ENCODE measurements around the gene HFE.

Gene HFE

GRCh38 chr6:26130581-26131249 lies 43.5 kb downstream of the HFE start:
- no peak for TF ChIP-seq CTCF (conservative IDR thresholded peaks at IDR 0.05; ENCODE audit: low read depth, low read length)
- no peak for DNase-seq (ENCODE audit: low read depth)
- H3K4me3 ChIP-seq (ENCODE audit: low read length): no peak overlapping the region

- TF ChIP-seq CTCF (conservative IDR thresholded peaks at IDR 0.05; ENCODE audit: low read depth, low read length): no peak
- no peak for DNase-seq (ENCODE audit: low read depth)
- H3K4me3 ChIP-seq (ENCODE audit: low read length): no peak overlapping the region
Observed at GRCh38 chr6:26131618-26132017, 44.4 kb downstream of the HFE start.

GRCh38 chr6:26133730-26134129 lies 46.5 kb downstream of the HFE start:
- no peak for TF ChIP-seq CTCF (conservative IDR thresholded peaks at IDR 0.05; ENCODE audit: low read depth, low read length)
- H3K4me3 ChIP-seq (ENCODE audit: low read length): no peak overlapping the region
- no peak for DNase-seq (ENCODE audit: low read depth)

GRCh38 chr6:26136321-26136720 lies 49.1 kb downstream of the HFE start:
- no peak for TF ChIP-seq CTCF (conservative IDR thresholded peaks at IDR 0.05; ENCODE audit: low read depth, low read length)
- no peak overlapping the region for H3K4me3 ChIP-seq (ENCODE audit: low read length)
- DNase-seq (ENCODE audit: low read depth): no peak

GRCh38 chr6:26140254-26140966 lies 53.2 kb downstream of the HFE start:
- no peak overlapping the region for H3K4me3 ChIP-seq (ENCODE audit: low read length)
- TF ChIP-seq CTCF (conservative IDR thresholded peaks at IDR 0.05; ENCODE audit: low read depth, low read length): no peak
- no peak for DNase-seq (ENCODE audit: low read depth)

GRCh38 chr6:26140967-26141294 lies 53.7 kb downstream of the HFE start:
- no peak for DNase-seq (ENCODE audit: low read depth)
- TF ChIP-seq CTCF (conservative IDR thresholded peaks at IDR 0.05; ENCODE audit: low read depth, low read length): no peak
- no peak overlapping the region for H3K4me3 ChIP-seq (ENCODE audit: low read length)

GRCh38 chr6:26141378-26141904 lies 54.2 kb downstream of the HFE start:
- DNase-seq (ENCODE audit: low read depth): no peak
- no peak for TF ChIP-seq CTCF (conservative IDR thresholded peaks at IDR 0.05; ENCODE audit: low read depth, low read length)
- H3K4me3 ChIP-seq (ENCODE audit: low read length): no peak overlapping the region

Measured in retinal pigment epithelial cell (primary cell).